ENCODE data around the gene PEX14.

The PEX14 gene

DNA sequence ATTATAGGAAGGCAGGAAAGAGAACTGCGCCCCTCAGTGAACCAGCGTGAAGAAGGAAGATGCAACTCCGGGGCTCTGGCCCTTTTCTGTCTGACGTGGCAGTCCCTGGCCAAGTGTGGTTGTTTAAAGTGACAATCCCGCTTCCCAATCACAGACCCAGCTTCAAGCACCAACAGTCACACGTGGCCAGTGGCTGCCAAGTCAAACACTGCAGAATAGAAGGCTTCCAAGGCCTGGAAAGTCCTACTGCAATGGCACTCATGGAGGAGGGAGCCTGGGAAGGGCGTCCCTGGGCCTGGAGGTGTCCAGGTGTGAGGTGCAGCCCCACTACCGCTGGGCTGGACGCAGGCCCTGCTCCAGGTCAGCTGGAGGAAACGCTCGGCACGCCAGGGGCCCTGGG lies 177.9 kb downstream of the PEX14 start:
- no peak for DNase-seq

GRCh38 chr1:10653370-10654125 lies 178.8 kb downstream of the PEX14 start:
- no peak for DNase-seq

- DNase-seq, result no peak
Measured at GRCh38 chr1:10655002-10655401, 180.3 kb downstream of the PEX14 start.

DNA sequence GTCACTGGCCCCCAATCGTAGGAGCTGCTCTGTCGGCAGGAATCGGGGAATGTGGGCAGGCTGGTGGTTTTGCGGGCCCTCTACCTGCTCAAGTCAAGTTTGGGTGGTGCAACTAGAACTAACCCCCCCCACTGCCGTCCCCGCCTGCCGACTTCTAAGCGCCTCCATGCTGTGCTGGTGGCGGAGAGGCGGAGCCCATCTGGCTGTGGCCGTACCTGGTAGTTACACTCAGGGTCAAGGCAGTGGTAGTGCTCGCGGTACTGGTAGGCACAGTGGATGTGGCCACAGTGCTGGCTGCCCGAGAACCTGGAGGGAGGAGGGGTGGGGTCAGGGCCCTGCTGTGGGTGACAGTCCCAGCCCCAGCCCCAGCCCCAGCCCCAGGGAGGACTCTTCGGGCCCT lies 181.7 kb downstream of the PEX14 start:
- no peak for DNase-seq

GRCh38 chr1:10657088-10657847 lies 182.5 kb downstream of the PEX14 start:
- DNase-seq, result no peak

DNA sequence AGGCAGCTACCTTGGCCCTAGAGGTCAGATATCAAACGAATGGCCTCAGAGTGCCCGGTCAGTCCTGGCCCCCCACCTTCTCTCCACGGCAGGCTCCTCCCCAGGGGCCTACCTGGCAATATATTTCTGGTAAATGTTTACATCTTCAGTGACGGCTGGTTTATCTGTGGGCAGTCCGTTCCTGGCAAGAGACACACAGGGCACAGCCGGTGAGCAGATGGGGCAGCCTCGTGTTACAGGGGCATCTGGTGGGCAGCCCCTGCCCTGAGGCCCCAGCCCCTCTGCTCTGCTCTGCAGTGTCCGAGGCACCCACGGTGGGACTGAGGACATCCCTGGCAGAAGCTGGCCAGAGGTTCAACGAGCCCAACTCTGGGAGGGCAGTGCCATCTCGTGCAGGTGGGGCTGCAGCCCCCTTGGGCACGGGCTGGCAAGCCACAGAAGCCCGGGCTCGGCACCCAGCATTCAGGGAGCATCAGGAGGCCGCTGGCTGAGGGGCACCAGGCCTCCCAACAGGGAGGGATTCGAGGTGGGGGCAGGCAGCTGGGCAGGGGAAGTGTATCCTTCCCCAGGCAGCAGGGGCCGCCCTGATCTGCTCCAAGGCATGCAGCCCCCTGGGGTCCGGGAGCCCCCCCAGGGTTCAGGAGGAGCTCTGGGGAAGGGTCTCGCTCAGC lies 183.8 kb downstream of the PEX14 start:
- no peak for DNase-seq

GRCh38 chr1:10659218-10659617 lies 184.5 kb downstream of the PEX14 start:
- DNase-seq, result no peak

DNA sequence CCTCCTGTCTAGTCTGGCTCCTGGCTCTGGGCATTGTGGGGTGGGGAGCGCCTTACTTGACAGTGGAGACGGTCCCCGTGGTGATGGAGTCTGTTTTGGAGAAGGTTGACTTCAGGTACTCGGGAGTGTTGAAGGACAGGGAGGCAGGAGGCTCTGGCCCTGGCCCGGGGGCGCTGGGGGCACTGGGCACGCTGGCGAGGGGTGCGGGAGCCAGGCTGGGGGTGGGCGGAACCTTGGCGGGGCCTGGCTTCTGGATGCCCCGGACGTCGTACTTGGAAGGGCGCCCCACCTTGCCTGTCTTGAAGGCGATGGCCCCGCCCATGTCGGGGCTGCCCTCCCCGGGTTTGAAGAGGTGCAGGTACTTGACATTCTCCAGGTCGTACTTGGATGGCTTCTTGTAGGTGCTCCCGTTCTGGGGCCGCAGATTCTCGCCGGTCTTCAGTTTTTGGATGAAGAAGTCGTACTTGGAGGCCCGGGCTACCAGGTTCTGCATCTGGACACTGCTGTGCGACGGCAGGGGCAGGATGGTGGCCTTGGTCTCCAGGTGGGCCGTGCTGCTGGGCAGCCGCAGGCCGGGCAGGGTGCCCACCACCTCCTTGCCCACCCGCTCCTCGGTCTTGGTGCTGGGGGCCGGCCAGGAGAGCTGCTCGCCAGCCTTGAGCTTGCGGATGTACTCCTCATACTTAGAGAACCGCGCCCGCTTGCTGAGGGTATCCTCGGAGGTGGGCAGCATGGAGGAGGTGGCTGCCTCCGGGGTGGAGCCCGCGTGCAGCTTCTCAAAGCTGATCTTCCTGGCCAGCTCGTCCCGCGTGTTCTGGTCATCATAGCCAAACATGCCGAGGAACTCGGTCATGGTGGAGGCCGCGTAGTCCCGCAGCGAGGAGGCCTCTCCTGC lies 185.1 kb downstream of the PEX14 start:
- DNase-seq, result no peak

- no peak for DNase-seq
Measured at GRCh38 chr1:10661453-10661852, 186.7 kb downstream of the PEX14 start.

GRCh38 chr1:10662090-10662688 lies 187.4 kb downstream of the PEX14 start:
- DNase-seq, result no peak

- no peak for DNase-seq
Measured at GRCh38 chr1:10662824-10663677, 188.3 kb downstream of the PEX14 start.

DNA sequence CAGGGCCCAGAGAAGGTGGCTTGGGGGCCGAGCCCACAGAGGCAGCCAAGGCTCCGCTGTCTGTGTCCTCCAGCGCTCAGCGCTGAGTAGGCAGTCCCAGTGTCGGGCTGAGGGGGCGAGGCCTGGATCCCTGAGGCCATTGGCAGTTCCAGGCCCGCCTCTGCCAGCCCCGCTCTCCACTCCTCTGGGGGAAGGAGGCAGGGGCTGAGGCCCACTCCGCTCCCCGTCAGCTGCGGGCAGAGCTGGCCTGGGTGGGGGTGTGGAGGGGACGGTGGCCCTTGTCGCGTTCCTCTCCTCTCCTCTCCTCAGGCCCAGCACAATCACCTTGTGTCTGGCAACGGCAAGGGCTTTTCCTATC lies 188.9 kb downstream of the PEX14 start:
- DNase-seq, result no peak

- no peak for DNase-seq
Measured at GRCh38 chr1:10664251-10664650, 189.5 kb downstream of the PEX14 start.

- DNase-seq, result no peak
Measured at GRCh38 chr1:10665226-10665625, 190.5 kb downstream of the PEX14 start.

DNA sequence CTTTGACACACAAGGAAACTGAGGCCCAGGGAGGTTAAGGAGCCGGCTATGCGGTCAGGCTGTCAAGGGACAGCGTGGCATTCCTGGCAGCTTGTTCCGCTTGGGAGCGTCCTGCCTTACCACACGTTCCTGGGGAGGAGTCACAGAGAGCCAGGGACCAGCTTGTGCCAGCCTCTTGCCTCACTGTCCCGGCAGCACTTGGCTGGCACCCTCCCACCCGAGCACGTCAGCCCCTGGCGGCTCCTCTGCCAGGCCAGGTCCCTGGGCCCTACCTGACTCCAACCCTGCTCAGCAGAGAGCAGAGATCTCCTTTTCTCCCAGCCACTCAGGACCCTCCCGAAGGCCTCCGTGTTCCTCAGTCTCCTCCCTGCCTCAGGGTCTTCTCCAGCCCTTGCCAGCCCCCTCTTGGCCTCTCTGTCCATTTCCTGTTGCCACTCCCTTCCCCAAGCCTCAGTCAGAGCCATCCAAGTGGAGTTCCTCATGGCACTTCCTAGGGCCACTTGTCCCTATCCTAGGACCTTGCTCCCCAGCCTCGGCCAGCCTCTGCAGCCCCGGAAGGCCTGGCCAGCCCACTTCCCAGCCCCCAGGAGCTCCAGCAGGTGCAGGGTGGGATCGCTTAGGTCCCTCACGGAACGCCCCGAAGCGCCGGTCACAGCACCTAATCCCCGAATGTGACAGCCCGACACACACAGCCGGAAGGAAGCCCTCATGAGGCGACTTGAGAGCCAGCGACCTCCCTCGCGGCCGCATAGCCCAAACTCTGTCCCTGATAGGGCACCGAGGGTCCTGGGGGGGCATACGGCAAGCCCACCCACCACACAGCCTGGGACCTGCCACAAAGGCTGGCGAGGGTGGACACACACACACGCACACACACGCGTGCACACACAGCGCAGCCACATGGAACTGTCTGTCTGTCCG lies 191.4 kb downstream of the PEX14 start:
- DNase-seq, result no peak

DNA sequence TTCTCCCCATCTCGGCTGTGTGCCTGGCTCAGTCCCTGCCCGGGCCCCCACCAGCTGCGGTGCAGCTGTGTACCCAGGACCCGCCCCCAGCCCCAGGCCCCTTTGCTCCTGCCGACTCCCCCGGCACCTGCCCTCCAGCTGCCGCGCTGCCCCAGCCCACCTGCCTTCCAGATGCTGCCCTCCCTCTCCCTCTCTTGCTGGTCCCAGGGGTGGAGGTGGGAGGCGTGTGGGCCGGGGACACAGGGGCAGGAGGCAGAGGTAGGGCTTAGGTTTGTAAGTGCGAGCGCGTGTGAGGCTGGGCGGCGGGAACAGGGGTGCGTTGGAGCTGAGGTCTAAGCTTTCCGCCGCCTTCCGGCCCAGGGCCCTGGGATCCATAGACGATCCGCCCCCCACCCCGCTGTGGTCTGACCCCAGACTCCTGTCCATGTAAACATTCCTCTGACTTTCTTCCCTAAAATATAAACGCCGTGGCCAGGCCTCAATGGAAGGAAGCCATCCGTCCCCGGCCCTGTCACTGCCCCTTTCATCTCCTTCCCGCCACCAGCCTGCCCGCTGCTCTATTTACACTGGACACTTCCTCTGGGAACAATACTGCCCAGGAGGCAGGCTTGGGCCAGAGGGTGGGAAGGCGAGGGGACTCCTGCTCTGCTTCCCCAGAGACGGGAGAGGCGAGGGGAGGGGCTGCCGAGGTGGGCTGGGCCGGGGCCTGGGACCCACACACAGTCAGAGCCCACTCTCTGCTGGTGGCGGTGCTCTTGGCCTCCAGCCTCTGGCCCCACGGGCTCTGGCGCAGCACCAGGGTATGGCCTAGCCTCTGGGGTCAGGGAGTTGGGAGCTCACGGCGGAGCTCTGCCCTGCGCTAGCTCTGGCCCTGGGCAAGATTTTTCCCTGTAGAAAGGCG lies 193.4 kb downstream of the PEX14 start:
- no peak for DNase-seq

GRCh38 chr1:10669570-10669969 lies 194.8 kb downstream of the PEX14 start:
- no peak for DNase-seq

DNA sequence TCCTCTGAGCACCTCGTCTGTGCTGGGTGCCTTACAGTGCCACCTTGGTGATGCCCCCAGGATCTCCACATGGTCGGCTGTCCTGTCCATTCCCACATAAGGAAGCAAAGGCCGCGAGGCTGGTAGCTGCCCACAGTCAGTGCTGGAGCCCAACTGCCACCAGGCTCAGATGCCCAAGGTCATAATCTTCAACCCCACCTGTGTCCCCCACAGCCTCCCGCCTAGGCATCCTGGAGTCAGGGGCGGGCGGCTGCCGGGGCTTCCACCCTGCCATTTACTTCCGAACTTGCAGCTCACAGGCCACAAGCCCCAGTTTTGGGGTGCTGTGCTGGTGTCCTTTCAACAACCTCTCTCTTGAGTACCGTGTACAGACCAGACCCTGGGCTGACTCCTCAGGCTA lies 195.4 kb downstream of the PEX14 start:
- DNase-seq, result no peak

GRCh38 chr1:10671090-10671489 lies 196.3 kb downstream of the PEX14 start:
- no peak for DNase-seq
